Upper lobe of left lung (tissue), 4 donors: Measurements from ENCODE around the gene PCYT2.

Experiments
- EP300 ChIP-seq, 4 donors: sonication (generic); formaldehyde crosslinking; IDR thresholded peaks; one replicate each; pipeline ENCODE4 v1.5.1; 2017; ENCODE audit warnings: antibody characterized with exemption in 4 of 4, control low read depth in 2 of 4
- POLR2A ChIP-seq, 4 donors: fragments of 450-650 bp; IDR thresholded peaks; one replicate each; pipeline ENCODE4 v1.5.1; 2016 to 2017; ENCODE audit warnings: antibody characterized with exemption in 4 of 4, mild to moderate bottlenecking in 2 of 4
- POLR2AphosphoS5 ChIP-seq, 2 donors: sonication (generic); formaldehyde crosslinking; IDR thresholded peaks; one replicate each; pipeline ENCODE4 v1.5.1; 2017; ENCODE audit warnings: antibody characterized with exemption in 2 of 2
- TF ChIP-seq, protein P1 (sequence below), 6 experiments: fragments of 450-650 bp in 4 of 6; fragments of 200-600 bp in 2 of 6; sonication (generic) in 2 of 6; IDR thresholded peaks; one replicate each; pipeline ENCODE4 v1.5.1; 2016 to 2019; ENCODE audit warnings: antibody characterized with exemption in 6 of 6

DNA sequence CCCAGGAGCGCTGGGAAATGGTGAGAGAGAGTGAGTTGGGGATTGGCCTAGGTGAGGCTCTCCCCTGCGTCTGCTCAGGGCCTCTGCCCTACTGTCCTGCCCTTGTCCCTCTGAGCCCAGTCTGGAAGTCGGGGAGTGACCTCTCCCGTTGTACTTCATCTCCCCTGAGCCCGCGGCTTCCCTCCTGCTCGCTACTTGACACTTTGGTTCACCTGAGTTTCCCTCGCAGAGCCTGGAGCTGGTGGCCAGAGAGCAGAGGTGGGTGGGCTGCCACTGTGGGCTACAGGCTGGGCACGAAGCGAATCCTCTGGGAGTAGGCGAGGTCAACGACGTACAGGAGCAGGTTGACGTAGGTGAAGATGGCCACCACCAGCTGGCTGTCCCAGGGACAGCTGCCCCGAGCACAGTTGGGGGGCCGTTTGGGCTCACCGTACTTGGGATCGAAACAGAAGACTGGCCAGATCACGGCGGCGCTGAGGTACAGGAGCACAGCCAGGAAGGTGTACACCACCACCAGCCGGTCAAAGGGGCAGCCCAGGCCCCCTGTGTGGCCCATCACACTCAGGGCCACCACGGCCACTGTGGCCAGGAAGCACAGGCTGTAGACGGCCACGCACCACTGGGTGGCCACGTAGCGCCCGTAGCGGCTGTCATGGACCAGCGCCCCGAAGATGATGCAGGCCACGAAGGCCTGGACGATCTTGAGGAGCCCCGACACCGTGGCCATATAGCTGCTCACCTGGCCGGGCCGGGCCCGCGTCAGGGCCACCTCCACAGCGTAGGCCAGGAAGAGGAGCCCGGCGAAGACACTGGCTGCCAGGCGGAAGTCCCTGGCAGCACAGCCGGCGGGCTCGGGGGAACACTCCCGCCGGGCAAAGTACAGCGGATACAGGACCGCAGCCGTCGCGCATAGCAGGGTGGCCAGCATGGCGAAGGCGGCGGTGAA is 29.6 kb upstream of the PCYT2 start:
- TF ChIP-seq POLR2A (IDR thresholded peaks at IDR 0.05) (no peak), EP300 (IDR thresholded peaks at IDR 0.05) (no peak), POLR2AphosphoS5 (IDR thresholded peaks at IDR 0.05) (no peak)
- TF ChIP-seq, protein P1, sequence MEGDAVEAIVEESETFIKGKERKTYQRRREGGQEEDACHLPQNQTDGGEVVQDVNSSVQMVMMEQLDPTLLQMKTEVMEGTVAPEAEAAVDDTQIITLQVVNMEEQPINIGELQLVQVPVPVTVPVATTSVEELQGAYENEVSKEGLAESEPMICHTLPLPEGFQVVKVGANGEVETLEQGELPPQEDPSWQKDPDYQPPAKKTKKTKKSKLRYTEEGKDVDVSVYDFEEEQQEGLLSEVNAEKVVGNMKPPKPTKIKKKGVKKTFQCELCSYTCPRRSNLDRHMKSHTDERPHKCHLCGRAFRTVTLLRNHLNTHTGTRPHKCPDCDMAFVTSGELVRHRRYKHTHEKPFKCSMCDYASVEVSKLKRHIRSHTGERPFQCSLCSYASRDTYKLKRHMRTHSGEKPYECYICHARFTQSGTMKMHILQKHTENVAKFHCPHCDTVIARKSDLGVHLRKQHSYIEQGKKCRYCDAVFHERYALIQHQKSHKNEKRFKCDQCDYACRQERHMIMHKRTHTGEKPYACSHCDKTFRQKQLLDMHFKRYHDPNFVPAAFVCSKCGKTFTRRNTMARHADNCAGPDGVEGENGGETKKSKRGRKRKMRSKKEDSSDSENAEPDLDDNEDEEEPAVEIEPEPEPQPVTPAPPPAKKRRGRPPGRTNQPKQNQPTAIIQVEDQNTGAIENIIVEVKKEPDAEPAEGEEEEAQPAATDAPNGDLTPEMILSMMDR (IDR thresholded peaks at IDR 0.05): no peak
